NCI-H146 treated with DMSO at 0.1 percent for 48 hours (cell line): Measurements from ENCODE around the gene MYOCD.

ENCODE experiments used
- DNase-seq: peaks from one replicate; lab custom pipeline; 2025; ENCODE audit not compliant: unreplicated experiment; lab: John Stamatoyannopoulos, UW

The MYOCD gene

DNA sequence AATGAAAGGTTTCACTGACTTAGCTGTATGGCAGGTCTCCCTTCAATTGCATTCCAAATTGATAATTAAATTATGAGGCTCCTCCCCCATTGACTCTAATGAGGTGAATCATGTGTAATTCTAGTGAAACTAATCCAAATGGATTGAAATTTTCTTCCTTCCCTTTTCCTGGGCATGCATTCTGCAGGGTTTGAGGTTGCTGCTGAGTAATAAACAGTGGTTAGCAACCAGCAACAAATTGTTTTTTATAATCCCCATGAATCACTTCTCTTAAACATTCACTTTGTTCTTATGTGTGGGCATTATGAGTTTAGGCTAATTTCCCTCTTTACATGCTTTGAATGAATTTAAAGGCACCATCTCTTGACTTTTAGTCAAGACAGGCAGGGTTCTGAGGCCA, 43.4 kb downstream of the MYOCD start:
- no peak for DNase-seq

DNA sequence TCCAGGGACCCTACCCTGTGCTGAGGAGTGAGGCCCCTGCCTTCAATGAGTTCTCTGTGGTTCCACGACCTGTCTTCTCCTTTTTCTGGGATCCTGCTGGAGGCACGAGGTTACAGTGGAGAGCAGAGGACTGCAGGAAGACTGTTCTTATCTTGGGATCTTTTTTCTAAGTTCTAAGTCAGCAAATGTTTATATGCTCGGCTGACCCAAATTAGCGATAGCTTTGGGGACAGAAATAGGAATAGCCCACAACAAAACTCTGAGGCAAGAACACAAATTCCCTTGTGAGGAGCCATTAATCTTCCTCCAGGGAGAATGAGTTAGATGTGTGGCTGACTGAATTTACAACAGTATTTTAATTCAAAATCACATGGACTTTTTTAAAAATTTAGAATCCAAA, 46.7 kb downstream of the MYOCD start:
- no peak for DNase-seq

DNA sequence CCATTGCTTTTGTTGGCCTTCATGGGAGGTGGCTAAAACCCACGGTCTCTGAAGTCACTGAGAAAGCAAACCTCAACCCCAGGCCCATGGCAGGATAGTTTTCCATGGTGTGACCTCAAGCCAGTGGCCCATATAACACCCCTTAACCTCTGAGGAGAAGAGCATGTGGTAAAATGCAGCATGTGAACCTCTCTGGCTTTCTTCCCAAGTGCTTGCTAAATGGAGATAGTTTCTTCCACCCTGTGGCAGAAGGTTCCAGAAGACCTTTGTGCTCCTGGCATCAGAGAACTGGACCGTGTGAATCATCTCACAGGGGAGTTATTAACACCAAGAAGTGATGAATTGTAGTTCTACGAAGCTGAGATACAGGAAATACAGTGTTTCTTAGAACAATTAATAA, 47.3 kb downstream of the MYOCD start:
- no peak for DNase-seq

DNA sequence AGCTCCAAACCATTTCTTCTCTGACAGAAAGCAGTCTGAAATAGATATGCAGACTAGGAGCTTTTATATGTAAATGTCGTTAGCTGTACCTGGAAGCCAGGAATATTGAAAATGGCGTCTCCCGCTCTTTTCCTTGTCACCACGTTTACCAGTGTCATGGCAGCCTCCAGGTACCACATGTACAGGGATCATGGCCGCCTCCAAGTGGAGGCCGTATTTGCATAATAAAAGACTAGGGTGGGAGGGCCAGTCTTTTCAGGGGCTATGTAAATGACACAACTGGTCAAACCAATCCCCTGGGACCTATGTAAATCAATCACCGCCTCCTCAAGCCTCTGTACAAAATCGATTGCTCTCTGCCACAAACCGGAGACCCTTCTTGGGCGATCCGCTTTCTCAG, 54.3 kb downstream of the MYOCD start:
- DNase-seq = no peak

DNA sequence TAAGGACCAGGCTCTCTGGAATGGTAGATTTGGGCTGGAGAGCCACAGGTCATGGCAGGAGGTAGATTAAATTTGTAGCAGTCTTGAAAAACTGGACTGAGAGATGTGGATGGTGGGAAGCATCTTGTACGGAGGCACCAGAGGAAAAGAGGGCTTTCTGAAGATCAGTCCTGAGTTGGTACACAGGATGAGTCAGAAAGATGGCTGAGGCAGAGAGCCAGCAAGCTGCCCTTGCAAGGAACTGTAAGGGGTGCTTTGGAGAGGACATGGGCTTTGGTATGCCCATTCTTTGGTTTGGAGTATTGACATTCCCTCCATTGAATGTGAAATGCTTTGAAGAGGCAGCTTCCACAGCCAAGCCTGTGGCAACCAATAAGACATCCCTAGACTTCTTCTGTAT, 55.9 kb downstream of the MYOCD start:
- no peak for DNase-seq

DNA sequence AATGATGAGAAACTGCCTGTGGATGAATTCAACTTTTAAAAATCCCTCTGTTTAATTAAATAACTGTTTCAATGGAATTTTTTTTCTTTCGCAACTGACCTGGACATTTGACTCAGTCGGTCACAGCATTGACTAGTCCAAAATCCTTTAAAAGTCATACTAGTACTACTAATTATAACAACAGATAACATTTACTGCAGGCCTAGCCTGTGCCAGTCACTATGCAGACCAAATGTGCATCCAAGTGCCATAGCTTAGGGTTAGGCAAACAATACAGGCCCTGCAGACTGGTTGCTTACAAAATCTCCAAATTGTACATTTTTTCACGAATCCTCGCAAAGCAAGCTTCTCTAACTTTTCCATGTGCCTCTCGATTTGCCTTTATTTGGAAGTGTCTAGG, 56.6 kb downstream of the MYOCD start:
- no peak for DNase-seq

DNA sequence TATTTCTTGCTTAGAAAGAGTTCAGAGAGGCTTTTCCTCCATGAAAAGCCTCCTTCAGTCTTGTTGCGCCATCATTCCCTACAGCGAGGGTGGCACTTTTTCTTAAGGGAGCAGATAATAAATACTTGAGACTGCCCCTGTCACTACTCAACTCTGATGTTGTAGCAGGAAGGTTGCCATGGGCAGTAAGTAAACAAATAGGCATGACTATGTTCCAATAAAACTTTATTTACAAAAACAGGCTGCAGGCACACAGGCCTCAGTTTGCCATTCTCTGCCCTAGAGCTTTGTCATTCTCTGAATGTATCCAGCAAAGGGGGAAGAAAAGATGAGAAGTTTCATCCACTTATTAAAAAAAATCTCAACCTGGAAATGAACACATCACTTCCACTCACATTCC, 60.4 kb downstream of the MYOCD start:
- no peak for DNase-seq

DNA sequence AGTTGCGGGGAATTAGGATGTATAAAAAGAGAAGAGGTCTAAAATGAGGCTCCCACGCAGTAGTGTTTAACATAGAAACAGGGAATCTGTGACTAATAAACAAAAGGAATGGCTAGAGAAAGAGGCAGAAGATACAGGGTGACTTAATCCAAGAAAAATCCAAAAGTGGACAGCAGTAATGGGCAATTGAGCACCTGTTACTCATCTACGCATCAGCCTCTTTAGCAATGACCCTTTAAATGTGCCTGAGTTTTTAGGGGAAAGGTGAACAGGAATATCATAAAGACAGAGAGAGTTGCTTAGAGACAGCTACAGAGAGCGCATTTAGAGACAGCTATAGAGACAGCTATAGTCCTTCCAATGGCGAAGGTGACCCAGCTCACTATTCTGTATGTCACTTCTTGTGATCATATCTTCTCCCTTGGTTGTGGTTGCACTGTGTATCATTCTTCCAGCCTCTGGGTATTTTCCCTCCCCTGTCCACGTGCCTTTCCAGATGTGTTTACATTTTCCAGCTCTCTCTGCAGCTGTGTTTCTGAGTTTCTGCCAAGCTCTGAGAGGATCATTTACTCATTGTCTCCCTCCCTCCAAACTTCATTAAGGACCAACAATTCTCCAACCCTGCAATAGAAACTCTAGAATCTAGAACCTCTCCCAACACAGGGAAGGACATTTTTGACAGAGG, 61.5 kb downstream of the MYOCD start:
- no peak for DNase-seq

DNA sequence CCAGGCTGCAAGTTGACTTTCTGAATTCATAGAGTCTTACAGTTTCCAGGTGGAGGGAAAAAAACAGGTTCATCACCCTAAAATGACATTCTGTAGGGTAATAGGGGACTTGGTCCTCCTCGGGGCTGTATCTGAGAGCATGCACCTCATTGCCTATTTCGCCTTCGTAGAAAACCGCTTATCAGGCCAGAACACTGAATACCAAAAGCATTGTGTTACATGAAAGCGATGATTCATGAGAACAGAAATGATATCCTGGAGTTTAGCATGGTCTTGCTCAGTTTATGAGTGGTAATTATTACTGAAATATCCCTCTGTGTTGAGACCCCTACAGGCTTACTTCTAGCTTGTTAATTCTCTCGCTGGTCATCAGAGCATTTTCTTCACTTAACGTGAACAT, 62.2 kb downstream of the MYOCD start:
- DNase-seq = no peak

DNA sequence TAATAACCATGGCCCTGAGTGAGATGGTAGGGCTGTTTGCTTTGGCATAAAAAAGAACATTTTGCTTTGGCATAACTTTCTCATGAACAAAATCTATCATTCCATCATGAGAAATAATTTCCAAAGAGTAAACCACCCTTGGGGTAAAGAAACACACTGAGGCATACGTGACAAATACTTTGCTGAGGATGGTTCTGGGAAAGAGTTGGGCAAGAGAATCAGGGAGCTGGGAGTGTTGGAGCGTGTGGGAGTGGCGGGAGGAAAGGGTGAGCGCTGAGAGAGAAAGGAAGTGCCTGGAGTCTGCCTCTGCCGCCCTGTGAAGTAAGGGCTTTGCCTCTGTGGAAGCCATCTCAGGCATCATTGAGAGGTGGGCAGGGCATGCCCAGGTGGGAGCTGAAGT, 63.4 kb downstream of the MYOCD start:
- DNase-seq = no peak

DNA sequence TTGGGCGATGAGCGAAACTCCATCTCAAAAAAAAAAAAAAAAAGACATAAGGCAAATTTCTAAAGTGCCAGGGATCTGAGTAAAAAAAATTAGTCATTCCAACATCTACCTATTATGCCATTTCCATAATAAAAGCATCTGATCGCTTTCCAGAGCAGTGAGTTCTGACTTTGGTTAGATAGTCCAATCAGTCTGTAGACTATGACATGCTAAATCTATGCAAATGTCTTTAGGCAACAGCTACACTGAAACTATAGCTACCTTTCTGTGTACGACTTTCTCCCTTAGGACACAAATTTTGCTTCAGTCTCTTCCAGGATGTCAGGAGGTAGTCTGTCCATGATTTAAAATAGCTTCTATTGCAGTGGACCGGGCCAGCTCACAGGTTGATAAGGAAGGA, 64.7 kb downstream of the MYOCD start:
- DNase-seq = no peak

DNA sequence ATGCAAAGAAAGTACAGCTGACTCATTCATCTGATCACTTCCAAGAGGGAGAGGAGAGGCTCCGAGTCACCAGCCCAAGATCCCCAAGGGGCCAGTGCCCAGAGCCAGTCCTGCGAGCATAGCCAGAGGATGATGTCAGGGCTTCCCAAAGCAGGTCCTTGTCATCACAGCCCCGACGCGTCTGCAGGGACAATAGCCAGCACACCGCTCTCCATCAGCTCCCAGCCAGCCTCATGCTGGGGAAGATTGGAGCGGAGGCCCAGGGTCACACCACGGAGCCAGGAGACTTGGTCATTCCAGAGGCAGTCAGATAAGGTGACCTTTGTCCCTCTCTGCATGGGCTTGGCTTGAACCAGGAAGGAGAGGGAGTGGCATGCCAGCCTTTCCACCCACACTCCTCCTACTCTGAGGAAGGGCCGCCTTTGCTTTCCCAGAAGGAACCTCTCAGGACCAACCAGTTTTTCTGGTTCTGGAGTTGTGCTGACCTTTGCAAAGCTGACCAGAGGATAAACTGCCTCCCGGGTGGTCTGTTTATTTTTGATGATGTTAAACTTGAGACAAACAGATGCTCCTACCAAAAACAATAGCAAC, 65.3 kb downstream of the MYOCD start:
- no peak for DNase-seq

DNA sequence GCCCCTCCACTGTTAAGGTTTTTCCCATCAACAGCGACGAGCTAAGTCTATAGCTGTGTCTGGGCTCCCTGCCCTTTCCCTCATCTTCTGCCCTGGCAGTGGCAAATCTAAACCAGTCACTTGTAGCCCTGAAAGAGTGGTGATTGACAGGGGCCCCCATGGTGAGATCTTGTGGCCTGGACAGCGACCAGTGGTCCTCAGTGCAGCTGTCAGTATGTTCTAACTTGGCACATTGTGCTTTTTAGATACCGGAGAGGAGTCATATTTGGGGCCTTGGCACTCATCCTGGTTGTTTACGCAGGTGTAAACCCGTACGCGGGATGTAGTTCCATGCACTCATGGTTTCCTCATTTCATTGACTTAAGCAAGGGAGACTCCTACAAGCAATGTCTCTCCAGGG, 66.1 kb downstream of the MYOCD start:
- DNase-seq = no peak

DNA sequence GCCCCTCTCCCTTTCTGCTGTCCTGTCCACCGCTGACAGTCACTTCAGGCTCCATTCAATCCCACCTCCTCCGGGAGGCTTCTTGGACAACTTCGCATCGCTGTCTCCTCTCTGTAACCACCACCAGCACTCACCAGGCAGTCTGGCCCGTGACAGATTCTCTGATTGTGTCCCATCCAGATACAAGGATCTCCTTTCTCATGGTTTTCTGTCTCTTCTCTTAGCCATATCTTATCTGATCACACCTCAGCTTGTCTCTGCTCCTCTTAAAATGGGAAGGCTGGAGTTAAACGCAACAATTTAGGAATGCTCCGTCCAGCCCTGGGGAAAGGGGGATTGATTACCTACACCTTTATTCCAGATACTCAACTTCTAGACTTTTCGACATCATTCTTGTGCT, 66.7 kb downstream of the MYOCD start:
- DNase-seq = no peak

DNA sequence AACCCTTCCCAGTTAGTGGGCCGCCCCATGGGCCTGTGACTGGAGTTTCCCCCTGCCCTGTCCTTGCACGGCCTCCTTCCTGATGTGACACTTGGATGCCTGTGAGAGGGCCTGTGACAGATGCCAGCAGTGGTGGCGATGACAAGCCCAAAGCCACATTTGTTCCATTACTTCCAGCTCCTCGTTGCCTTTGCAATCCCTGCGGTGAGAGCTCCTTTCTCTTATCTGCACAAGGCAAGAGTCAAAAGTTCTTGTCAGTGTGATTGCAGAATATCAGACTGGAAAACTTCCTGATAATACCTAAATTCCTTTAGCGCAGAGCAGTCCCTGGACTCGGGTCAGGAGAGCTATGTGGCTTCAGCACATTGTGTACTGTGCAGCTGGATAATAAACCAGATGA, 69.2 kb downstream of the MYOCD start:
- DNase-seq = no peak

DNA sequence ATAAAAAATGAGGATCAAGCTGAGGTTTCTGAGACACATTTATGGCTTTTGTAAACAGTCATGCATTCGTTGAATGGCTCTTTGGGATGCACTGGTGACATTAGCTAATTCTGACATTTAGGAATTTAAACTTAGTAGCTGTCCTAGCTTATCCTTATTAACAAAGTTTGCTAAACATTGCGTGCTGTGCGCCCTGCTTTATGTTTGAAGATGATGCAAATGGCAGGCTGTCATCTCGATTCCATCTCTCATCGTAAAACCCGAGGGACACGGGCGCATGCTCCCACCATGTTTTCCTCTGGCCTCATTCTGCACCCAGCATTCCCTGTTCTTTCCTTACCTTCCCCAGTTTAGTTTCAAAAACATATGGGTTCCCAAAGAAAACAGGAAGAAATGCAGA, 69.8 kb downstream of the MYOCD start:
- DNase-seq = no peak

DNA sequence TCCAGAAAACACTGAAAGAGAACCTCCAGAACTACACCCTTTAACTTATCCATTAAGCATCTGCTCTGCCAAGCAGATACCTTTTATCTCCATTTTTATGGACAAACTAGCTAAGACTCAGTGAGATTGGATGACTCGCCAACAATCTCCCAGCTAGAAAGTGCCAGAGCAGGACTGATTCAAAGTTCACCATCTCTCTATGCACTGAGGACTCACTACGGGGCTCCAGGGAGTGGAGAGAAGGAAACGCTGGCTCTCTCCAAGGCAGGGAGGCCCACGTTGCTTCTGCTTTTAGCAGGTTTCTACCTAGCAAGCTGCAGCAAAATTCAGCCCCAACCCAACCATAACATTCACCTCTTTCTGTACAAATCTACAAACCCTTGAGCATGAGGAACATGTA, 70.8 kb downstream of the MYOCD start:
- DNase-seq = no peak

DNA sequence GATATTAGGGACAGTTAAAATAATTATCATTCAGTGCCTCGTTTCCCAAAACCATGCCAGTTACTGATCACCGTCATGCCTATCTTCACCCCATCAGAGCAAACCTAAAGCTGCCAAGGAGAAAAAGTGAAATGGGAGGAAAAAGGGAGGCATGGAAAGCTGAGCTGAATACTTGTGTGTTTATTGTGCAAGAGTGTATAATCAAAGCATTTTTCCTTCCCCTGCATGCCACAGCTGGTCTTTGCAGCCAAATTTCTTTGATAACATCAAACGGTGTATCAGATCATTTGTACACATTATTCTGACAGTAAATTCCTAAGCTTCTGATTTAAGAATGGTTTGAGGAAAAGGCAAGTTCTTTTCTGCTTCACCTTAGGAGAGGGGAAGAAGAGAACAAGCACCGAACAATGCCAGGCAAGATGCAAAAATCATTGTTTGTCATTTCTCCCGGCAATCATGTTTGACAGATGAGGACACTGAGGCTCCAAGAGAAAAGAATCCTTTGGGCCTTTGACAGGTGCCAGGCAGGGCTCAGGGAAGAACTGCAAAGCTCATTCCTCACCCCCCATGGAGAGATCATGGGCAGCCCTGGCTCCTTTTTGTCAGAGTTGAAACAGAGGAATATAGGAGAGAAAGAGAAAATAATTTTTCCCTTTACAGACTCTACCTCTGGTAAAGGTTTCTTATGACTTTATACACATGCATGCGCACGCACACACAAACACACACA, 72.2 kb downstream of the MYOCD start:
- no peak for DNase-seq

DNA sequence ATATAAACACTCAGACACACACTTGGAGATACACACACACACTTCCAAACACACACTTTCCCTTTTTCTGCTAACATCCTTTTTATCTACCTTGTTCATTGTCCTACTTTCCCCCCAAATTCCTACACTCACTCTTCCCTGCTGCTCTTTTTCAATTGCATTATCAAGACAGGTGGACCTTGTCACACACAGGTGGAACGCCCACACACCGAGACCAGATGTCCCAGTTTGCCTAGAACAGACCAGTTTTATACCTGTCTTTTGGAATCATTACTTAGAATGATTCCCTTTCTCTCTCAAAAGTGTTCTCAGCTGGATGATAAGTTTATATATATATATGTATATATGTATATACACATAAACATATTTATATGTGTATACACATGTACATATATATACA, 72.9 kb downstream of the MYOCD start:
- DNase-seq = no peak

DNA sequence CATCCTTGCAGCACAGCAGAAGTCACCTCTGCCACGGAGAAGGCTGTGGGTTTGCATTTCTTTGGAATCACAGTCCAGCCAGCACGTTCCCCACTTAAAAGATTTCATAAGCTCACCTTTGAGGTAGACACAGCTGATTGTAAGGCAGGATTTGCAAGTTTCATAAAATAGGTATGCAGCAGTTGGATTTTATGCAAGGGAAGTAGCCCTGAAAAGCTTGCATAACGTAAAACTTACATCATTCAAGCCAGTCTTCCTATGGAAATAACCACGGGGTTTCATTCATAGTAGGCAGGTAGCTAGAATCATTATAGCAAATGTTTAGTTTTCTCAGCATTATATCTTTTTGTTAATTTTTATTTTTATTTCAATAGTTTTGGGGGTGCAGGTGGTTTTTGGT, 73.8 kb downstream of the MYOCD start:
- DNase-seq = no peak

DNA sequence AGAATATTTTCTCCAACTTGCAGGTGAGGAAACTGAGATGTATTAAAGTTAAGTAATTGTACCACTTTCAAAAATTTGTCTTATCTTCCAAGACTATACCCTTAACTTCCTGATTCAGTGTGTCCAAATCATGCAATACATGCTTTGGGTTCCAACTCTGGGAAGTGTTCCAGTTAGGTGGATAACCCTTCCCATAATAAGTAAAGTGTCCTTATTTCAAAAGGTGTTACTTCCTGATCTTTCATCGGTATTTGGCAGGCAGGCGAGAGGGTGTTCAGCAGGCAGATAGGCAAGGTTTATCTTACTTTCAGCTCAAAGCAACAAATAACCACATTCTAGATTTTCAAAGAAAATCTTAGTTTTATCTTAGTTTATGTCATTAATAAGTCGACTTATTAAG, 77.4 kb downstream of the MYOCD start:
- no peak for DNase-seq

DNA sequence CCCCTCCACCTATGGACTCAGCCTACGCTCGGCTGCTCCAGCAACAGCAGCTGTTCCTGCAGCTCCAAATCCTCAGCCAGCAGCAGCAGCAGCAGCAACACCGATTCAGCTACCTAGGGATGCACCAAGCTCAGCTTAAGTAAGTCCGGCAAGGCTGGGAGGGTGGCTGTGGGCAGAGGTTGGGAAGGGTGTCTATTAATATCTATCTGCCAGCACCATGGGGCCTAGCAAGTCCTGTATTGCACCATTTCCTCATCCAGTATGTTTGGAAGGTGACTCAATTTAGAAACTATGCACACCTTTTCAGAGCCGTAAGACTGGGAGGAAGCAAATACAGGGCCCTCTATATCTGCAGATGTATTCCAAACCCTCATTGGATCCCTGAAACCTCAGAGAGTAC, 78.6 kb downstream of the MYOCD start:
- DNase-seq = no peak

DNA sequence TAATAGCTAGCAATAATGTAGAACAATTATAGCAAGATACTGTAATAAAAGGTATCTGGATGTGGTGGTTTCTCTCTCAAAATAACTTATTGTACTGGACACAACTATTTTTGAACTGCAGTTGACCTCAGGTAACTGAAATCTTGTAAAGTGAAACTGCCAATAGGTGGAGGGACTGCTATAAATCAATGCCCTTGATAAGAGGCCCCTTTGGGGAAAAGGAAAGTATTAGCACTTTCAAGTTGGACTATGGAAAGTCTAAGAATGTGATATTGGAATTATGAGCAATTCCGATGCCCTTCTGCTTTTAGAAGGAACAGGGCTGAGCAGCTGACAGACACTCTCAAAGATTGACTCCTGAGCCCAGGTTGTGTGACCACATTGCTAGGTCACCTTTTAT, 79.1 kb downstream of the MYOCD start:
- no peak for DNase-seq
